Keratinocyte (primary cell): ENCODE measurements around the gene TBL2. TPM values are rescaled to one million over a fixed set of nuclear protein-coding genes. Genes with fewer than 3 reads are reported as not detected.

ENCODE experiments used
- DNase-seq: peaks from one replicate; pipeline ENCODE4 v3.0.0-alpha.2; 2011; ENCODE audit warnings: low read depth, missing footprints, low spot score
- FAIRE-seq: peaks from 2 replicates; lab custom pipeline; 2011; peaks lifted over from hg19 to GRCh38; lab: Jason Lieb, UNC
- H2AFZ ChIP-seq: 2 replicates; pipeline ENCODE4 v1.6.0; 2012; ENCODE audit warnings: low read length, control low read depth, inconsistent platforms; ENCODE audit not compliant: control insufficient read depth
- H3K27ac ChIP-seq: 2 replicates; pipeline ENCODE4 v1.5.1; 2011; ENCODE audit warnings: low read length; ENCODE audit not compliant: control insufficient read depth, insufficient read depth
- H3K27me3 ChIP-seq: 3 replicates; pipeline ENCODE4 v1.6.0; 2011; ENCODE audit warnings: low read length; ENCODE audit not compliant: control insufficient read depth, insufficient read depth; ENCODE audit errors: extremely low read depth
- H3K36me3 ChIP-seq, 2 experiments: 2 replicates in 1 of 2; 3 replicates in 1 of 2; pipeline ENCODE4 v1.5.1; 2011; ENCODE audit warnings: low read length in 2 of 2, mild to moderate bottlenecking in 1 of 2; ENCODE audit not compliant: control insufficient read depth in 2 of 2, insufficient read depth in 2 of 2; ENCODE audit errors: extremely low read depth in 1 of 2
- H3K4me1 ChIP-seq: 3 replicates; pipeline ENCODE4 v1.5.1; 2011; ENCODE audit warnings: low read length; ENCODE audit not compliant: control insufficient read depth, insufficient read depth; ENCODE audit errors: extremely low read depth
- H3K4me2 ChIP-seq: 3 replicates; pipeline ENCODE4 v1.6.0; 2011; ENCODE audit warnings: low read depth, low read length; ENCODE audit not compliant: control insufficient read depth, insufficient read depth; ENCODE audit errors: extremely low read depth
- H3K4me3 ChIP-seq, 3 experiments: fragments of 200-600 bp in 1 of 3; sonication (generic) in 1 of 3; 2 replicates in 2 of 3; 3 replicates in 1 of 3; pipeline ENCODE4 v1.5.1; 2011 to 2016; ENCODE audit warnings: low read length in 3 of 3, mild to moderate bottlenecking in 3 of 3, control low read depth in 2 of 3, inconsistent platforms in 1 of 3, low read depth in 1 of 3, mixed read lengths in 1 of 3, mixed run types in 1 of 3, moderate library complexity in 1 of 3; ENCODE audit not compliant: control insufficient read depth in 2 of 3, insufficient read depth in 2 of 3; ENCODE audit errors: extremely low read depth in 1 of 3
- H3K79me2 ChIP-seq: 2 replicates; pipeline ENCODE4 v1.6.0; 2012; ENCODE audit warnings: low read length; ENCODE audit not compliant: control insufficient read depth, insufficient read depth
- H3K9ac ChIP-seq: 3 replicates; pipeline ENCODE4 v1.6.0; 2011; ENCODE audit warnings: low read length; ENCODE audit not compliant: control insufficient read depth, insufficient read depth; ENCODE audit errors: extremely low read depth
- H3K9me1 ChIP-seq: 3 replicates; pipeline ENCODE4 v1.6.0; 2011; ENCODE audit warnings: low read length; ENCODE audit not compliant: control insufficient read depth, insufficient read depth; ENCODE audit errors: extremely low read depth
- H3K9me3 ChIP-seq: 2 replicates; pipeline ENCODE4 v1.5.1; 2012; ENCODE audit warnings: low read depth, low read length; ENCODE audit not compliant: control insufficient read depth
- H4K20me1 ChIP-seq: 3 replicates; pipeline ENCODE4 v1.6.0; 2011; ENCODE audit warnings: low read length; ENCODE audit not compliant: control insufficient read depth, insufficient read depth; ENCODE audit errors: extremely low read depth
- EZH2 ChIP-seq: IDR thresholded peaks from one replicate; pipeline ENCODE4 v1.6.1; 2012; ENCODE audit warnings: inconsistent platforms, mild to moderate bottlenecking, low read length, moderate library complexity
- dilution Hi-C: fragments of 300-500 bp; cut with MboI; formaldehyde crosslinking; loops from one replicate; pipeline ENCODE4 v1.7.0; 2020; ENCODE audit warnings: low sequenced_read_pairs; ENCODE audit not compliant: extremely low pct_ligation_motif_present
- polyA plus RNA-seq, 5 experiments: library from polyadenylated mRNA; depleted of rRNA in 3 of 5; stranded (reverse) in 3 of 5; stranded (forward) in 1 of 5; unstranded in 1 of 5; fragments of >200 nt; gene quantifications; 1 replicate in 1 of 5; 2 replicates in 3 of 5; 3 replicates in 1 of 5; pipeline versions ENCODE4 v1.2.1 to v1.2.3, GENCODE V29; 2011 to 2012; ENCODE audit warnings: missing spikeins in 2 of 5, low read depth in 1 of 5, low replicate concordance in 1 of 5
- TF ChIP-seq, protein P1 (sequence below), 3 experiments: IDR thresholded peaks in 1 of 3; conservative IDR thresholded peaks in 1 of 3; optimal IDR thresholded peaks in 1 of 3; 2 replicates in 2 of 3; 3 replicates in 1 of 3; pipeline versions ENCODE3 to v1.5.1; 2011; ENCODE audit warnings: low read length in 3 of 3, mild to moderate bottlenecking in 3 of 3, moderate library complexity in 2 of 3, control low read depth in 1 of 3, inconsistent platforms in 1 of 3; ENCODE audit not compliant: insufficient read depth in 2 of 3; ENCODE audit errors: extremely low read depth in 1 of 3

Gene TBL2
- polyA plus RNA-seq, 1 donor (not counting 4 experiments of a cell fraction or from before 2014, with no cell fraction given) = 29.4 TPM

DNA sequence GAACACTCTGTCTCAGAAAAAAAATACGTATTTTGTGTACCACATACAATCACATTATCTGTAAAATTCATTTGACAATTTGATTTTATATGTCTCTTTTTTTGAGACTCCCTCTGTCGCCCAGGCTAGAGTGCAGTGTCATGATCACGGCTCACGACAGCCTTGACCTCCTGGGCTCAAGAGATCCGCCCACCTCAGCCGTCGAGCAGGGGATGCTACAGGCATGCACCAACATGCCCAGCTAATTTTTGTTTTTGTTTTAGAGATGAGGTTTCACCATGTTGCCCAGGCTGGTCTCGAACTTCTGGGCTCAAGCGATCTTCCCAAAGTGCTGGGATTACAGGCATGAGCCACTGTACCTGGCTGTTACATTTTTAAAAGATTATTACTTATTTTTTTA, 44.6 kb downstream of the TBL2 start:
- Histone ChIP-seq H3K9me1 (no peaks in the 10 kb centered on the region), H3K9me3 (no peaks in the 10 kb centered on the region), H3K27ac (no peak overlapping the region), H3K4me2 (no peak overlapping the region), H3K27me3 (no peaks in the 10 kb centered on the region), H3K36me3 (peaks cover 12 to 18% of the 10 kb centered on the region in 2 experiments), H4K20me1 (peaks cover 2% of the 10 kb centered on the region), H3K4me3 (no peak overlapping the region), H3K4me1 (no peaks in the 10 kb centered on the region), H2AFZ (no peak overlapping the region), H3K9ac (no peak overlapping the region), H3K79me2 (no peaks in the 10 kb centered on the region)
- no peak for DNase-seq
- FAIRE-seq = no peak
- TF ChIP-seq EZH2 = no peak
- TF ChIP-seq, protein P1, sequence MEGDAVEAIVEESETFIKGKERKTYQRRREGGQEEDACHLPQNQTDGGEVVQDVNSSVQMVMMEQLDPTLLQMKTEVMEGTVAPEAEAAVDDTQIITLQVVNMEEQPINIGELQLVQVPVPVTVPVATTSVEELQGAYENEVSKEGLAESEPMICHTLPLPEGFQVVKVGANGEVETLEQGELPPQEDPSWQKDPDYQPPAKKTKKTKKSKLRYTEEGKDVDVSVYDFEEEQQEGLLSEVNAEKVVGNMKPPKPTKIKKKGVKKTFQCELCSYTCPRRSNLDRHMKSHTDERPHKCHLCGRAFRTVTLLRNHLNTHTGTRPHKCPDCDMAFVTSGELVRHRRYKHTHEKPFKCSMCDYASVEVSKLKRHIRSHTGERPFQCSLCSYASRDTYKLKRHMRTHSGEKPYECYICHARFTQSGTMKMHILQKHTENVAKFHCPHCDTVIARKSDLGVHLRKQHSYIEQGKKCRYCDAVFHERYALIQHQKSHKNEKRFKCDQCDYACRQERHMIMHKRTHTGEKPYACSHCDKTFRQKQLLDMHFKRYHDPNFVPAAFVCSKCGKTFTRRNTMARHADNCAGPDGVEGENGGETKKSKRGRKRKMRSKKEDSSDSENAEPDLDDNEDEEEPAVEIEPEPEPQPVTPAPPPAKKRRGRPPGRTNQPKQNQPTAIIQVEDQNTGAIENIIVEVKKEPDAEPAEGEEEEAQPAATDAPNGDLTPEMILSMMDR (optimal IDR thresholded peaks at IDR 0.05 in 1 of 3, IDR thresholded peaks at IDR 0.05 in 1 of 3, conservative IDR thresholded peaks at IDR 0.05 in 1 of 3; ENCODE audit: extremely low read depth in 1 of 3, insufficient read depth in 2 of 3, low read length in 3 of 3) = no peak
- dilution Hi-C loops = no loop called here

DNA sequence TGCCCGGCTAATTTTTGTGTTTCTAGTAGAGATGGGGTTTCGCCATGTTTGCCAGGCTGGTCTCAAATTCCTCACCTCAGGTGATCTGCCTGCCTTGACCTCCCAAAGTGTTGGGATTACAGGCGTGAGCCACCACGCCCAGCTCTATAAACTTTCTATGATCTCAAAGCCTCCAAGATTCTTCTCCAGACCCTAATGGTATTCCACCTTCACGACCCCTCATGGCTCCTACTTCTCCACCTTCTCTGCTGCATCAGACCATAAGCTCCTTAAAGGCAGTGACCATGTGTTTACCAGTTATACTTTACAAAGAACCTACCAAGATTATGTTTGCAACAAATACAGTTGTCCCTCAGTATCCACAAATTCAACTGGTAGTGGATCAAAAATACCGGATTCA, 46.2 kb downstream of the TBL2 start:
- FAIRE-seq (no peak), DNase-seq (no peak)
- Histone ChIP-seq H3K9me1 (no peaks in the 10 kb centered on the region), H3K4me3 (no peak overlapping the region), H3K4me2 (no peak overlapping the region), H3K9ac (no peak overlapping the region), H3K4me1 (no peaks in the 10 kb centered on the region), H4K20me1 (peaks cover 2% of the 10 kb centered on the region), H3K36me3 (peaks cover 7 to 8% of the 10 kb centered on the region in 2 experiments), H3K27ac (no peak overlapping the region), H3K9me3 (no peaks in the 10 kb centered on the region), H3K79me2 (no peaks in the 10 kb centered on the region), H3K27me3 (no peaks in the 10 kb centered on the region), H2AFZ (no peak overlapping the region)
- no peak for TF ChIP-seq EZH2
- TF ChIP-seq, protein P1 (optimal IDR thresholded peaks at IDR 0.05 in 1 of 3, IDR thresholded peaks at IDR 0.05 in 1 of 3, conservative IDR thresholded peaks at IDR 0.05 in 1 of 3; ENCODE audit: extremely low read depth in 1 of 3, insufficient read depth in 2 of 3, low read length in 3 of 3) = no peak
- dilution Hi-C loops = no loop called here
